Measurements from ENCODE around the gene ACTN1.
A peak's percentile ranks its signal among the peaks of the same experiment; 100 is the strongest.
"Not testable (repeated sequence)": the region's sequence is repeated elsewhere in the genome, so short reads cannot be mapped to it uniquely, and the experiment has no call there.

ACTN1 gene

GRCh38 chr14:68979021-68979721 lies at the start of gene ACTN1:
TSS of gene ACTN1 (minus strand) at chr14:68979302. CDS start at chr14:68979056, 246 bp downstream.
- DNase-seq (ENCODE audit: low spot score), result peak; percentile 90

DNA sequence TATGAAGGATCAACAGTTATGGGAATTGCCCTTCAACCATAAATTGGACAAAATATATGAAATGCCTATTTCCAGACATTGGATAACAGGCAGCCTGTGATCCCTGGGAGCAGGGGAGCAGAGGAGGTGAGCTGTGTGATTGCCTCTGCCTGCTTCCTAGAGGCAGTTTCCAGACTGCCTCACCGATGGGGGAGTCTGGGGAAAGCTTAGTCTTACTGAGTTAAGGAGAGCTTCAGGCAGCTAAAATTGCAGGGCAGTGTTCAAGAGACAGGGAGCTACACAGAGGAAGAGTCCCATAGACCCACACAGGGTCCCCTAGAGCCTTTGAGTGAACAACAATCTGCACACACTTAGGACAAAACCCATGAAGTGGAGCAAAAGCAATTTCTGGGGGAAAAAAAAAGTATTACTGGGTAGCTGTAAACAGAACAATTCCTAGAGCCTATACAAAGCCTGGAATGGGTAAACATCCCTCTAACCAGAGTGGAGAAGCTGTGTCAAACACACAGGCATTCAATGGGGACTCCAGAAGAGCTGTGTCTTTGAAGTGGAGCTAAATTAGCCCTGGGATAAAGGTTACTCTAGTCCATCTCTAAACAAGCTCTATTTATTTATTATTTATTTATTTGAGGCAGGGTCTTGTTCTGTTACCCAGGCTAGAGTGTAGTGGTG lies 48.3 kb upstream of the ACTN1 start:
- DNase-seq (ENCODE audit: low spot score), result no peak

DNA sequence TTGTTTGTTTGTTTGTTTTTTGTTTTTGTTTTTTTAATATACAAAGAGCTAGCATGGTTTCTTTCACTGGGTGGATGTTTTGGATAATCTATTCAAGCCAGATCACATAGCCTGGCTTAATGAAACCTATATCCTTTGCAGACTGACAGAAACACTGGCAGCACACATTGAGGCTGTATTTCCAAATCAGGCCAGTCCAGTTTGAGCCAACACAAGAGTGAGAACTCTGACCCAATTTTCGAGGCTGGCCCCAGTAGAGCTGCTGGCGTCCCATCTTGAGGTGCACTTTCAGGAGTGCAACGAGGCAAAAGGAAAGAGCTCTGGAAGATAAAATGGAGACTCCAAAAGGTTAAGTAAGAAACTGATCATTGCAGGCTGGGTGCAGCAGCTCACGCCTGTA lies 43.9 kb upstream of the ACTN1 start:
- no peak for DNase-seq (ENCODE audit: low spot score)

- DNase-seq (ENCODE audit: low spot score), result not testable (repeated sequence)
Observed at GRCh38 chr14:69022093-69022492, 43.0 kb upstream of the ACTN1 start.

DNA sequence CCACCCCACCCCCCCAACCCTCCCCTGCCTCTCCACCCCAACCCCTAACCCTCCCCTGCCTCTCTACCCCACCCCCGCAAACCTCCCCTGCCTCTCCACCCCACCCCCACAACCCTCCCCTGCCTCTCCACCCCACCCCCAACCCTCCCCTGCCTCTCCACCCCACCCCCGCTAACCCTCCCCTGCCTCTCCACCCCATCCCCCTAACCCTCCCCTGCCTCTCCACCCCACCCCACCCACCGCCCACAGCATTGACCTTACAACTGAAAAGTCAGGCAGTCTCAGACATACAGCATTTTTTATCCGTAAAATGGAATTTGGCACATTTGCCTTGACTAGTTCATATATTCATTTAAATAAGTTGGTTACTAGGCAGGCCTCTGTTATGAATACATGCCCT lies 38.6 kb upstream of the ACTN1 start:
- DNase-seq (ENCODE audit: low spot score), result no peak

DNA sequence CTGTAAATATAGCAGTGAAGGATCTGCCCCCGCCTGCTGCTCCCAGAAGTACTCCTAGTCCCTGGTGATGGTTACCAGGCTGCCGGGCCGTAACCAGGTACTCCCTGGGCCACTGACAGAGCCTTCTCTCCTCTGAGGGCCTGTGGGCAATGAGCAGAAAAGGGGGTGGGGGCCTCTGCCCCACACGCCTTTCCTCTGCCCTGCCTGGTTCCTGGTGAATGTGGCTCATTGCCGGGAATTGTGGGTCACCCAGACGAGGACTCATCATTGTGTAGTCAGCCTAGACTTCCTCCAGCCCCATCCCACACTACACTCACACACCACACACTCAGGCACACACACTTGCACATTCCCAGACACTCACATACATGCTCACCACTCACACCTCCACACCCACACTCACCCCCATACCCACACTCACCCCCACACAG lies 35.7 kb upstream of the ACTN1 start:
- no peak for DNase-seq (ENCODE audit: low spot score)

GRCh38 chr14:69013943-69014782 lies 35.1 kb upstream of the ACTN1 start:
- peak; percentile 17 for DNase-seq (ENCODE audit: low spot score)

- DNase-seq (ENCODE audit: low spot score), result no peak
Observed at GRCh38 chr14:69012256-69012953, 33.3 kb upstream of the ACTN1 start.

DNA sequence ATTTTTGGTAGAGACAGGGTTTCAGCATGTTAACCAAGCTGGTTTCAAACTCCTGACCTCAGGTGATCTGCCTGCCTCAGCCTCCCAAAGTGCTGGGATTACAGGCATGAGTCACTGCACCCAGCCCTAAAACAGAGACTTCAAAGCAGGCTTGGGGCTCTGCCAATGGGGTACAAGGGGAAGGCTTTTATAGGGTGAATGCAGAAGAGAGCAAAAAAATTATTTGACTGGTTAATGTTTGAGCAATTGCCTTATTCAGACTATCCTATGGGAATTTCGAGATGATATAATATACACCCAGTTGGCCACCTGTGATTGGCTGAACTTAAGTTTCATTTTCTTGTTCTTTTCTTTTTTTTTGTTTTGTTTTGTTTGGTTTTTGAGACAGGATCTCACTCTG lies 31.5 kb upstream of the ACTN1 start:
- DNase-seq (ENCODE audit: low spot score), result no peak

DNA sequence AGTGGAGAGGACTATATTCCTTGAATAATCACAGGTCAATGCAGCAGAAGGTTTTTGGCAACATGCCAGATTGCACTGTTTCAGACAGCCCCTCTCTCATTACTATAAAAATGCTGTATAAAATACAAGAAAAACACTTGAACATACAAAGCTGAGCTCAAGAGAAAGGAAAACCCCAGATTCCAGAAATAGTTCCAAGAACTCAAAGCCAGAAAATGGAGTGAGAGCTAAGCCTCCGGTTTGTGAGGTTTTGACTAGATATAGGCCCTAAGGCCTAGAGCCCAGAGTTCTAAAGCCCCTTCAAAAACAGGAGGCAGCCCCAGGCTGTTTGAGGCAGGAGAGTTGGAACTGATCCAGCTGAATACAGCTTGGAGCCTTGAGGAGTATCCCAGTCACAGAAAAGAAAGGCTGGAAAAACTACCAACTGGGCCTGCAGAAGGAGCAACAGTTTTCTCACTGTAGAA lies 29.4 kb upstream of the ACTN1 start:
- no peak for DNase-seq (ENCODE audit: low spot score)

- DNase-seq (ENCODE audit: low spot score), result no peak
Observed at GRCh38 chr14:69006346-69006745, 27.2 kb upstream of the ACTN1 start.

DNA sequence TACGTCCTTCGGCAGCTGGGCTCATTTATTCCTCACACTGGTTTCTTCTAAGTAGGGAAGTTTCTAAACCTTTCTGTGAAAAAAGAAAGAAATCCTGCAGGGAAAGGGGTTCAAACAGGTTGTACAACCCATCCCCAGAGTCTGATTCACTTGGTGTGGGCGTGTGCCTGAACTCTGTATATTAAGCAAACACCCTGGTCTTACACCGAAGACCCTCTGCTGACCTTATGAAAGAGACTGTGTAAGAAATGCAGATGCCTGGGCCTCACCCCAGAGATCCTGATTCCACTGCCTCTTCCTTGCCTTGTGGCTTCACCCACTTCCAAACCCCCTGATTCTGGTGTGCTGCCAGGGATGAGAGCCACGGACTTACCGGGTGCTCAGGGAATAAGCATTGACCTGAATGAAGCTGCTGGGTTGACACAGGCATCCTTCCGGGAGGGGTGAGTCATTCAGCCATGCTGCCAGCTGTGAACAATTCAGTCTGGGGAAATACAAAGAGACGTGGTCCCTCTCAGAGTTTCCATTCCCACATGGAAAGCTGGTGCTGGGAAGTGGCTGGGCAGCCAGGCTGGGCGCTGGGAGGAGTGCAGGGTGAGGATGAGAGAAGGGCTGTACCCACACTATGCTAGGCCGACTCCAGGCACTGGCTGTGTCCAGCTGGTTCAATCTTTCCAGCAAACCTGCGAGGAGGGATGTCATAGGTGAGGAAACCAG lies 26.5 kb upstream of the ACTN1 start:
- DNase-seq (ENCODE audit: low spot score), result peak; percentile 95

DNA sequence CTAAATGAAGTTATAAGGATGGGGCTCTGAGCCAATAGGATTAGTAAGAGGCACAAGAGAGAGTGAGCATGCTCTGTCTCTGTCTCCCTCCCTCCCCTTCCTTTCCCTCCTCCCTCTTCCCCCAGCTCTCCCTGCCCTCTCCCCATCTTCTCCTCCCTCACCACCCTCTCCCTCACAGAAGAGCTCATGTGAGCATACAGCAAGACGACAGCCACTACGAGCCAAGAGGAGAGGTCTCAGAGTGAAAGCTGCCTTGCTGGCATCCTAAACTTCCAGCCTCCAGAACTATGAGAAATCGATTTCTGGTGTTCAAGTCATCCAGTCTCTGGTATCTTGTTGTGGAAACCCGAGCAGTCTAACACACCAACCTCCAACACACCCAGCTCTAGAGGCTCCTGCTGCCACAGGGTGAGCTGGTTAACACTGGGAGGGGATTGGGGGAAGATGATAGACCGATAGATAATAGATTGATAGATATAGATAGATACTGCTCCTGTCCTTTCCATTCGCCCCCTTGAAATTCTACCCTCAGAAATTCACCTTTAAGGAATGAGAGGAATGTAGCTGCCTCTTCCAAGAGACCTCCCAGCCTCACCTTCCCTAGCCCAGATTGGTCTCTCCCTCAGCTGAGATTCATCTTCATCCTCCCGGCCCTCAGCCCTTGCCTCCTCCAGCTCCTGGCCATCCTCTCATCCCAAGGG lies 25.8 kb upstream of the ACTN1 start:
- no peak for DNase-seq (ENCODE audit: low spot score)

DNA sequence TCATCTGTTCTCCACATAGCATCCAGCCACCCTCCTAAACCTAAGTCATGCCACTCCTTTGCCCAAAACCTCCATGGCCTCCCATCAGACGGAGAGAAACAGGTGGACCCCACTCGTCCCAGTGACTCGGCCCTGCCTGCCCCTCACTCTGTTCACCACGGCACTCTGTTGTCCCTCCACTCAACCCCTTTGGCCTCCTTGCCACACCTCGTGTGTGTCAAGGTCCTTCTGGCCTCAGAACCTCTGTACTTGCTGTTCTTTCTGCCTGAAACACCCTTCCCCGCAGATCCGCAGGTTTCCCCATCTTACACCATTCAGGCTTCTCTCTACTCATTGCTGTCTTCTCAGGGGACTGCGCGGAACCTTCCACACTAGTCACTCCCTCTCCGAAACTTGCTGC lies 24.5 kb upstream of the ACTN1 start:
- no peak for DNase-seq (ENCODE audit: low spot score)

- DNase-seq (ENCODE audit: low spot score), result no peak
Observed at GRCh38 chr14:69002069-69002468, 23.0 kb upstream of the ACTN1 start.

GRCh38 chr14:69001375-69001774 lies 22.3 kb upstream of the ACTN1 start:
- no peak for DNase-seq (ENCODE audit: low spot score)

- no peak for DNase-seq (ENCODE audit: low spot score)
Observed at GRCh38 chr14:68998062-68998461, 19.0 kb upstream of the ACTN1 start.

GRCh38 chr14:68995731-68996130 lies 16.6 kb upstream of the ACTN1 start:
- no peak for DNase-seq (ENCODE audit: low spot score)

DNA sequence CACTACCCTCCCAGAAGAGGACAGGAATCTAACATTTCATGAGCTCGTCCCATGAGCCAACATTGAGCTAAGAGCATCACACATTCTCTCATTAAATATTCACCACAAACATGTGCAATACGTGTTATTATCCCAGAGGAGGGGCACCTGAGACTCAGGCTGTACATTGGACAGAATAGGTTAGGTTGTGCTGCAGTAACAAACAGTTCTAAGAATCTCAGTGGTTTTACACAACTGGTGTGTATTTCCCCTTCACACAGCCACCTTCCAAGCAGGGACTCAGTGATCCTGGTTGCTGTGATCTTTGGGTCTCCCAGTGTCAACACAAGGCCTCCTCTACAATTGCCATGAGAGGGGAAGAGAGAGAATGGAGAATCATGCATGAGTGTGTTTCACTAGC lies 15.0 kb upstream of the ACTN1 start:
- DNase-seq (ENCODE audit: low spot score), result no peak

GRCh38 chr14:68987653-68988036 lies 8.5 kb upstream of the ACTN1 start:
- DNase-seq (ENCODE audit: low spot score), result no peak

All from COLO829 (cell line).